ENCODE results near the gene PCSK1N.

DNA sequence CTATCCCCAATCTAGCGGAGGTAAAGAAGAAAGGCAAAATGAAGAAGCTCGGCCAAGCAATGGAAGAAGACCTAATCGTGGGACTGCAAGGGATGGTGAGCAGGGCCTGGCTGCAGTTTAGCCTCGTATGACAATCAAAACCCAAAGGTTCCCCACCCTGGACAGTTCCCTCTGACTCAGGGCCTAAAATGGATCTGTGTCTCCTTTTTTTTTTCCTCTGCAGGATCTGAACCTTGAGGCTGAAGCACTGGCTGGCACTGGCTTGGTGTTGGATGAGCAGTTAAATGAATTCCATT lies 32.6 kb downstream of the PCSK1N start:
- TF ChIP-seq EGR1 (IDR thresholded peaks at IDR 0.05) (no peak), EP300 (IDR thresholded peaks at IDR 0.05; ENCODE audit: borderline replicate concordance) (no peak), MAX (IDR thresholded peaks at IDR 0.05) (no peak), CREB1 (IDR thresholded peaks at IDR 0.05; ENCODE audit: low read depth) (no peak), TAF1 (IDR thresholded peaks at IDR 0.05; ENCODE audit: low read depth) (no peak), NFIC (IDR thresholded peaks at IDR 0.05) (no peak), YY1 (IDR thresholded peaks at IDR 0.05; ENCODE audit: low read depth) (no peak), TEAD4 (IDR thresholded peaks at IDR 0.05) (no peak), ZBTB7A (IDR thresholded peaks at IDR 0.05; ENCODE audit: low read depth) (no peak), FOXM1 (IDR thresholded peaks at IDR 0.05; ENCODE audit: borderline replicate concordance, low read depth) (no peak)
- TF ChIP-seq, protein P1, sequence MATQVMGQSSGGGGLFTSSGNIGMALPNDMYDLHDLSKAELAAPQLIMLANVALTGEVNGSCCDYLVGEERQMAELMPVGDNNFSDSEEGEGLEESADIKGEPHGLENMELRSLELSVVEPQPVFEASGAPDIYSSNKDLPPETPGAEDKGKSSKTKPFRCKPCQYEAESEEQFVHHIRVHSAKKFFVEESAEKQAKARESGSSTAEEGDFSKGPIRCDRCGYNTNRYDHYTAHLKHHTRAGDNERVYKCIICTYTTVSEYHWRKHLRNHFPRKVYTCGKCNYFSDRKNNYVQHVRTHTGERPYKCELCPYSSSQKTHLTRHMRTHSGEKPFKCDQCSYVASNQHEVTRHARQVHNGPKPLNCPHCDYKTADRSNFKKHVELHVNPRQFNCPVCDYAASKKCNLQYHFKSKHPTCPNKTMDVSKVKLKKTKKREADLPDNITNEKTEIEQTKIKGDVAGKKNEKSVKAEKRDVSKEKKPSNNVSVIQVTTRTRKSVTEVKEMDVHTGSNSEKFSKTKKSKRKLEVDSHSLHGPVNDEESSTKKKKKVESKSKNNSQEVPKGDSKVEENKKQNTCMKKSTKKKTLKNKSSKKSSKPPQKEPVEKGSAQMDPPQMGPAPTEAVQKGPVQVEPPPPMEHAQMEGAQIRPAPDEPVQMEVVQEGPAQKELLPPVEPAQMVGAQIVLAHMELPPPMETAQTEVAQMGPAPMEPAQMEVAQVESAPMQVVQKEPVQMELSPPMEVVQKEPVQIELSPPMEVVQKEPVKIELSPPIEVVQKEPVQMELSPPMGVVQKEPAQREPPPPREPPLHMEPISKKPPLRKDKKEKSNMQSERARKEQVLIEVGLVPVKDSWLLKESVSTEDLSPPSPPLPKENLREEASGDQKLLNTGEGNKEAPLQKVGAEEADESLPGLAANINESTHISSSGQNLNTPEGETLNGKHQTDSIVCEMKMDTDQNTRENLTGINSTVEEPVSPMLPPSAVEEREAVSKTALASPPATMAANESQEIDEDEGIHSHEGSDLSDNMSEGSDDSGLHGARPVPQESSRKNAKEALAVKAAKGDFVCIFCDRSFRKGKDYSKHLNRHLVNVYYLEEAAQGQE (IDR thresholded peaks at IDR 0.05; ENCODE audit: low read depth), result peak; percentile 60

All from Ishikawa (cell line).